CD4-positive, alpha-beta T cell treated with Interleukin-4 for 1 hour (primary cell): ENCODE results near the gene PHLDB1.

Experiments used
- DNase-seq, 2 donors: peaks; one replicate each; pipeline ENCODE4 v3.0.0-alpha.2; 2020 to 2022

PHLDB1 gene

DNA sequence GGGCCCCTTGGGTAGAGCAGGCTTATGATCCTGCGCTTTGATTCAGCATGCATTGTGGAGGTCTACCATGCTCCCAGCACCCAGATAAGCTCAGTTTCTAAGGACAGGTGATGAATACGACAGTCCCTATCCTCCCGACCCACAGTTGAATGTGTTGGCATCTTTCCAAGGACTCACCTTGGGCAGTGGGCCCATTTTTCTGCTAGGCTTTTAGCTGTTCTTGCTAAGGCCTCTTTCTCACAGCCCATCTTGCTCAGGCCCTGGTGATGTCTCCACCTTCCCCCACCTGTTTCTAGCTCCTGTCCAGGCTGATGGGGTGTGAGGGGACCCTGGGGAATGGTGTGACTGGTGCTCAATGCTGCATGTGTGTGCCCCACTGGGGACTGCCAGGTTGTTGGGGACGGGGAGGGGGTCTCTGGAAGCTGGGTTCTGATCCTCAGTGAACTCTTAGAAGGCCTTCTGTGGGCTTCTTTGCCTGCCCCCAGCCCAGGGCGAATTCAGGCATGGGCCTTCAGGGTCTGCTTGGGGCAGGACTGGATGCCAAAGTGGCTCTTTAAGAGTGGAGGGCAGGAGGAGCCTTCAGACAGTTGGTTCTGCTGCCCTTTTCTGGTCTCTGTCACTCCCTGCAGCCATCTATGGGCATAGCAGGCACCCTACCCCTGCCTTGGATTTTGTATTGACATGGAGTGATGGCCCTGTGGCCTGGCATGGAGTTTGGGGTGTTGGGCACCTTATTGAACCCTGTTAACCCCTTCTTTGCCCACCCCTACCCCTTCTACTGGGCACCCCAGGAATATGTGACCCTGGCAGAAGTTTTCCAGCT lies 33.1 kb downstream of the PHLDB1 start:
- DNase-seq: no peak

DNA sequence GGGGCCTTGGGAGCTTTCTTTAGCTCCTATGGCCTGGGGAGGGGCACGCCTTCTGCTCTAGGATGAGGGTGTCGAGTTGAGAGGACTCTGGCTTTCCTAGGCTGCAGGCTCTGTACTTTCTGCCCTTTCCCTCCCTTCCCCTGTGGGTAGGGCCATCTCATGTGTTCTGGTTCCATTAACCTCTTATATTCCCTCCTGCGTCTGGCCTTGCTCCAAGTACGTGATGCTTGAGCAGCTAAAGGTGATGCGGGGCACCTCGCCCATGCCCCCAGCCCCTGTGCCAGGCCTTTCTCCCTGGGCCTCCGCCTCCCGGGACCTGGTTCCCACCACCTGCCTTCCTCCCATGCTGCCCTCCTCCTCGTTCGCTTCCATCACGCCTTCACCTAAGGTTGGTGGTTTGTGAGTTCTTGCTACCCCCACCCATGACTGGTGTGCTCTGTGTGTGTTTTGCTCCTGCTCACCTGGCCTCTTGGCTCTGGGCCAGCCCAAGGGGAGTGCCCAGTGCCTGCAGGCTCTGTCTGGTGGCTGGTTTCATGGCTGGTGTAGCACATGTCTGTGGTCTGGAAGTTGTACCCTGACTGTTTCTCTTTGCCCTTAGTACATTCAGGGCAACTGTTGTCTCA lies 34.1 kb downstream of the PHLDB1 start:
- DNase-seq: no peak

DNA sequence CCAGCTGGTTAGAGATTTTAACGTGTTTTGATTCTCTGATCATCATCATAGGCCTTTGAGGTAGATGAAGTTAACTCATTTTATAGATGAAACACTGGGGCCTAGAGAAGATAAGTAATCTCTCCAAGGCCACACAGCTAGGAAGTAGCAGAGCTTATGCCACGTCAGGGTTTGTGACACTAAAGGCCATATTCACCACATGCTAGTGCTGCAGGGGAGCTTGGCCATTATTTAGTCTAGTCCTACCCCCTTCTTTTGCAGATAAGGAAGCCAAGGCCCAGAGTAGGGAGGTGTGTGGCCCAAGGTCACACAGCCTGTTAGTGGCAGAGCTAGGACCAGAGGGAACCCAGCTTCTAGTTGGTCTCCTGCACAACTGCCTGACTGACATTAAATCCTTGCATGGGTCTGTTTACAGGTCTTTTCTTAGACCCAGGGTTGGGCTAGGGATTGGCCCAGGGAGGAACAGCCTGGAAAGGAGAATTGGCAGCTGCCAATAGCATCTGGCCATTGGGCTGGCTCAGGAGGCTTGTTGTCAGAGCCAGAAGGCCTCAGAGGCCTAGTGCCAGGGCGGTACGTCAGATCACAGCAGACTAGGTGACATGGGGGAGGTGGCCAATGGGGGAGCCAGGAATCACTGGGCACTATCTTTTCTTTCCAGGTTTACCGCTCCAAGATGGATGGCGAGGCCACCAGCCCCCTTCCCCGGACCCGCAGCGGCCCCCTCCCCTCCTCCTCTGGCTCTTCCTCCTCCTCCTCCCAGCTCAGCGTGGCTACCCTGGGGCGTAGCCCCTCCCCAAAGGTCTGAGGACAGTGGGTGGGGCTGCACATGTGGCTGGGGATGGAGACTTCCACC lies 36.0 kb downstream of the PHLDB1 start:
- no peak for DNase-seq

DNA sequence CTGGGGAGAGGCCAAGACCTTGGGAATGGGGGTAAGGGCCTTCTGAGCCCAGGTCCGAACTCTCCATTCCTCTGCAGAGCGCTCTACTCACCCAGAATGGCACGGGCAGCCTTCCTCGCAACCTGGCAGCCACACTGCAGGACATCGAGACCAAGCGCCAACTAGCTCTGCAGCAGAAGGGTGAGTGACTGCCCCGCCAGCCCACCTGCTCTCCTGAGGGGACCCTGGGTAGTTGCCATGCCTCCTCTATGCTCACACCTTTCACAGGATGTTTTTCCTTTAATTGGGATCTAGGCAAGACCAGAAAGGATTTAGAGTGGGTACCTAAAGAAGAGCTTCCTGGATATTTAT lies 36.6 kb downstream of the PHLDB1 start:
- DNase-seq: no peak

DNA sequence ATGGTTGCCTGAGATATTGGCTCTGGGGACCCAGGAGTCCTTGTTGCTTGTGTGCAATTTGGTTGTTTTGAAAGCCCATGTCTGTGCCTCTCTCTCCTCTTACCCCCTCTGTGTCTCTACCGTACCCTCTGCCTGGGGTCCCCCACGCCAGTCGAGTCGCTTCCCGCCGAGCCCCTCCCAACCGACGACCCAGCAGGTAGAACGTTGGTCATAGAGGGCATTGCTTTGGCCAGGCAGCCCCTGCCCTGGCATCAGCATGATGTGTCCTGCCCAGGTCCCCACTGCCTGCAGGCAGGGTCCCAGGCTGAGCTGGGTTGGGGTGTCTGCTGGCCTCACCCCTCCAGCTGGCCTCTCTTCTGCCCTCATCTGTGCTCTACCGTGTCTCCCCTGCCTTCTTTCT lies 37.1 kb downstream of the PHLDB1 start:
- DNase-seq: no peak

DNA sequence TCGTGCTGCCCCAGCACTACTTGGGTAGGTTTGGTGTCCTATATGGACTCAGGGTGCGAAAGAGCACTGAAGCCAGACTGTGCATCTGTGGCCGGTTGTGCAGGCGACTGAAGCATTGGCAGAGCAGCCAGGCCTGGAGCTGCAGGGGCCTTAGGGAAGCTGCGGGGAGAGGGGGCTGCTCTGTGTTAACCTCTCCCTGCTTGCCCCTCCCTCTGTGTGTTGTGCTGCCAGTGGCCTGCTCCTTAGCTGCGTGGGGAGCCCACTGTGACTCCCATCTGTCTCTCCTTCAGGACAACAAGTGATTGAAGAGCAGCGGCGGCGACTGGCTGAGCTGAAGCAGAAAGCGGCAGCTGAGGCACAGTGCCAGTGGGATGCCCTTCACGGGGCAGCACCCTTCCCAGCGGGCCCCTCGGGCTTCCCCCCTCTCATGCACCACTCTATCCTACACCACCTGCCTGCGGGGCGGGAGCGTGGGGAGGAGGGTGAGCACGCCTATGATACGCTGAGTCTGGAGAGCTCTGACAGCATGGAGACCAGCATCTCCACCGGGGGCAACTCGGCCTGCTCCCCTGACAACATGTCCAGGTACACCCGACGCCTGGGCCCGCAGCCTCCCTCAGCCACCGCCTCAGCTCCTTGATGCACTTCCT lies 37.8 kb downstream of the PHLDB1 start:
- no peak for DNase-seq

DNA sequence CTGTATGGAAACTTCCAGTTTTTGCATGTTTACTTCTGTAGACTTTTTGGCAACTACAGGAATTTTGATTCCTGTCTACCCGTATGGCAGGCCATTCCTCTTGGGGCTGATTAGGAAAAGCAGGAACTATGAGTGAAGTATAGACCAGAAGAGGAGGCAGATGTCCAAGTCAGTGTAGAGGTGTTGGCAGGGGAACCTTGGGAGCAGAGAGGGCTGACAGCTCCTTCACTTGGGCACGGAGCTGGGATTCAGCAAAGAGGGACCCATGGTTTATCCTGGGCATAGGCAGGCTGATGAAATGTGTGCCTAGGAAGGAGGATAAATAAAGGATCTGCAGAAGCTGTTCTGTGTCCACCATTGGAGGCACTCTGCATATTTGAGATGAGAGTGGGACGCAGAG lies 39.0 kb downstream of the PHLDB1 start:
- no peak for DNase-seq

DNA sequence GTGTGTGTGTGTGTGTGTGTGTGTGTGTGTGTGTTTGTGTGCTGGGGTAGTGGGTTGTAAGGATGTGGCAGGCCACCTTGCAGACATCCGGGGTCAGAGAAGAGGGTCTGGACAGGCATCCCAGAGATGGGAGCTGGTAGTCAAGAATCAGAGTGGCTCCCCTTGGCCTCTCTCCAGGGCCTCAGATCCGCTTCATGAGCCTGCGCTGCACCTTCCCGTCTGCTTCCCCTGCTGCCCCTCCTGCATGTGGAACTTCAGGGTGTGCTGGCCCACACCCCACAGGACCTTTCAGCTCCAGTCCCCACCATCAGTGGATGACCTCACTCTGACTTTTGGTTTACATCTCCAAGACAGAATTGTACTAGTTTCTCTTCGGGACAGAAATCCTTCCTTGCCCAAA lies 40.9 kb downstream of the PHLDB1 start:
- no peak for DNase-seq

DNA sequence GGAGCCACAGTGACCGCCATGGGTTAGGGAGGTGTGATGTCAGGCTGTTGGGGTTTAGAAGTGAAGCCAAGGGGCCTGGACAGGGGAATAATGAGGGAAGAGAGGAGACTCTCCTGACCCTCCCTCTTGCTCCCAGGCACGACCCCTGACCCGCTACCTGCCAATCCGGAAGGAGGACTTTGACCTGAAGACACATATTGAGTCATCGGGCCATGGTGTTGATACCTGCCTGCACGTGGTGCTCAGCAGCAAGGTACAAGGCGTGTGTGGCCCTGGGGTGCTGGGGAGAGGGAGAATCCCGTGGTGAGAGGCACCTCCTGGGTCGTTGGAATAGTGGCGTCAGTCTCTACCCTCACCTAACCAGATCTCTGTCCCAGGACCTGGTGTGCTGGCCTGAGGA lies 42.5 kb downstream of the PHLDB1 start:
- no peak for DNase-seq

DNA sequence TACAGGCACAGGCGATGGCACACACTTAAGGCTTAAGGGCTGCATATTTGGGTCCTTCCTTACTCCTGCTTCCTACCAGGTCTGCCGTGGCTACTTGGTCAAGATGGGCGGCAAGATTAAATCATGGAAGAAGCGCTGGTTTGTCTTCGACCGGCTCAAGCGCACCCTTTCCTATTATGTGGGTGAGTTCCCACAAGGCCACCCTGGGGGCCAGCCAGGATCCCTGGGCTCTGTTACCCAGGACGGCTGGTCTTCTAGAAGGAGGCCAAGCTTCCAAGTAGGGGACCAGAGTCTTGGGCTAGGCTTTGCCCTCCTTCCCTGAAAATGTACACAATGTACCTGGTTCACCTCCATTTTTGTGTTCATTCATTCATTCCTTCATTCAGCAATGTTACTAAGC lies 43.0 kb downstream of the PHLDB1 start:
- DNase-seq: no peak

DNA sequence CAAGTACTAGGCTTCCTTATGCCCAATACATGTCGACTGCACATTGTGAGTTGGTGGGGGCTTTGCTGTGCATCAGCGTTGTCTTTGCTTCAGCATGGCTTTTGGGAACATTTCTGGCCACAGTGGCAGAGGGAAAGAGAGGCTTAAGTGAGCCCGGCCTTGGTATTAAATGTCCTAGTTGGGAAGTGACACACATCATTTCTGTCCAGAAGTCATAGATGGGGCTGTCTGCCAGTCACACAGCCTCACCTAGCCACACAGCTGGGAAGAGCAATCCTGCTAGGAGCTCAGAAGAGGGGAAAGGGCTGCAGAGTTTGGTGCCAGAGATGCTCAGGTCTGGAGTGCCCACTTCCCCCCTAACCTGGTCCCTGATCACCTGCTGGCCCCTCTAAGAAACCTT lies 44.4 kb downstream of the PHLDB1 start:
- DNase-seq: no peak

DNA sequence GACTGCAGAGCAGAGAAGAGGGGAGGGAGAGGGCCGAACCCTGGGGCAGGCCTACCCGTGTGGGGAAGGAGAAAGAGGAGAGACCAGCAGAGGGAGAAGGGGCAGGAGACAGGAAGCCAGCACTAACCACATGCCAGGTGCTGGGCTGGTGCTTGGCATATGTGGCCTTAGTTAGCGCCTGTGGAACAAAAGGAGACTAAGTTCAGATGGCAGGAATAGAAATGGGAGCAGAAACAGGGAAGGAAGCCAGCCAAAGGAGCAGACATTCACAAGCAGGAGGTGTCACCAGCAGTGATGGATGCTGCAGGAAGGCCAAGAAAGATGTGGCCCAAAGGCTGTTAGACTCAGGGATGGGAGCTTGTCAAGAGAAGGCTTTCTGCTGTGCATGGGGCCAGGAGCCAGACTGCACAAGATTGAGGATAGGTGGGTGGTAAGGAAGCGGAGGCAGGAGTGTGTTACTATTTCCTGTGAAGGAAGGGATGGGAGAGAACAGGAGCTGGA lies 45.3 kb downstream of the PHLDB1 start:
- DNase-seq: no peak

DNA sequence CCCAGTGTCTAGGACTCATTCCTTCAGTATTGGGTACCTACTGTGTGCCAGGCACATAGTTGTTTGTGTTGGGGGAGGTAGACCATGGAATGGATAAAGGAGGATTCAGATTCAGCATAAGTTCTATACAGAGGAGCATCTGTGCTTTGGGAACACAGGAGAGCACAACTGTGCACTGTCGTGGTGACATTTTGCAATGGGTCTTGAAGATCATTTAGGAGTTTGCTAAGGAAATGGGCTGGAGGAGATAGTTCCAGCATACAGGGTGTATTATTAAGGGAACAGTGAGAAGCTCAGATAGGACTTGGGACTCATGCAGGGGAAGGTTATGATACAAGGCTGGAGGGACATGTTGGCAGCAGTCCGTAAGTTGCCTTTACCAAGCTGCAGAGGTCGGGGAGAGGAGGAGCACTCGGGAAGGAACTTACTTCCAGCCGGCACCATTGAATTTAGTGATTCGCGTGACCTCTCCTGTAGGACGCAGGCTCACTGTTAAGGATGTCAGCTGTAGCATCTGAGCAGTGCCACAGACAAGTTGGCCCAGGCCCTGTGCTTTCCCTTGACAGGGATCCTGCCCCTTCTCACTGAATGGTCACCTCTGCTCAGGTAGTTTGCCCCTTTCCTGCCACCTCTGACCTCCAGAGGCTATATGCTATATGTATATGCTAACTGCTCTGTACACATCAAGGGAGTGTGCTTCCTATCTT lies 46.4 kb downstream of the PHLDB1 start:
- DNase-seq: no peak

DNA sequence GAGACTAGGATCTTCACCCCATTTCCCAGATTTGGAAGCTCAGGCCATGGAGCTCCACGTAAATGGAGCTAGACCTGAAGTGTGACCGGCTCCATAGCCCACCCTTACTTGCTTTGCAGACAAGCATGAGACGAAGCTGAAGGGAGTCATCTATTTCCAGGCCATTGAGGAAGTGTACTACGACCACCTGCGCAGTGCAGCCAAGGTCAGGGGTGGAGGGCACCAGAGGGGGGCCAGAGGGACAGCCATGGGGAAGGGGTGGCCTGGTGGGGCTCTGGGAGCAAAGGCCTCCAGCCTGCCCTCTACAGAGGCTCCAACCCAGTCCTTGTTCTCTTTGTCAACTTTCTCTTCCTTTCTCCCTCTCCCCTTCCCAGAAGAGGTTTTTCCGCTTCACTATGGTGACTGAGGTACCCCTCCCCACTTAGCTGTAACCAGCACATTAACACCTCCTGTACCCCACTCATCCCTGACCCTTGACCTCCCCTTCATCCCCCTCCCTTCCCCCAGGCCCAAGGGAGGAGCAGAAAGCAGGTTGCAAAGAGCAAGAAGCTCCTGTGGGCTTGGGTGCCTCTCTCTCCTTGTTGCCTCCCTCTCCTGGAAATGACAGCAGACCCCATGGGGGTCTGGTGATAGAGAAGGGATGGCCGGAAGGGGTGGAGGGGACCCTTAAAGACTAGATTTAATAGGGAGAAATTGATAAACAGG lies 48.2 kb downstream of the PHLDB1 start:
- no peak for DNase-seq

DNA sequence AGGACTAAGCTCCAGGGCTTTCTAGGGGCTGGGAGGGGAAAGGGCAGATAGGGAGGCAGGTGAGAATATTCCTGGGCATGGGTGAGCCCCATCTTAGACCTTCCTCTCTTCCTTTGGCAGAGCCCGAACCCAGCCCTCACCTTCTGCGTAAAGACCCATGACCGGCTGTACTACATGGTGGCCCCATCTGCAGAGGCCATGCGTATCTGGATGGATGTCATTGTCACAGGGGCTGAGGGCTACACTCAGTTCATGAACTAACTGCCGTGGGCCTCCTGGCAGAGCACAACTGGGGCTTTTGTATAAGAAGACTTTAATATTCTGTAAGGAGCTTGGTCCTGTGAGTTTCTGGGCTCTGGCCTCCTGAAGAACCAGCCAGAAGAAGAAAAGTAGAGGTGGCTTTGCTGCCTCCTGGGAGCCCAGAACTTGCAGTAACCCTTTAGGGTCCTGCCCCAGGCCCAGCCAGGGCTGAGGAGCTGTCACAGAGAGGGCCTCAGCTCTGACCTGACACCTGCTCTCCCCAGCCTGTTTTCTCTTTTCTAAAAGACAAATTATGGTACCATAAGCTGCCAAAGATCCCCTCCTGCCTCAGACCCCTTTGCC lies 49.2 kb downstream of the PHLDB1 start:
- DNase-seq: no peak

DNA sequence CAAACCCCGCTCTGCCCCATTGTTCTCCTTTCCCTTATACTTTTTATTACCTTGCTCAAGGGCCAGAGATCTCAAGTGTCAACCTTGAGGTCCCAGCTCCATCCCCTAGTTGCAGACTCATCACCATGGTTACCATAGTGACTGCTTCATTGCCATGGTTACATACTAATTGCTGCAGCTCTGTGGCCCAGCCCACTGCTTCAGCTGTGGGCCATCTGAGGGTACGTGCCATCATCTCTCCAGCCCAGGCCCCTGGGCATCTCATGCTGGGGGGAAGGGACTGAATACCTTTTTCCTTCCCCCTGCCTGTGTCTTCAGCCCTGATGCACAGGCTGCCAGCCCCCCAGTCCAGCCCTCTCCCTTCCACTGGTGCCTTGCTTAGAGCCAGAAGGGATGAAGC lies 49.8 kb downstream of the PHLDB1 start:
- no peak for DNase-seq

DNA sequence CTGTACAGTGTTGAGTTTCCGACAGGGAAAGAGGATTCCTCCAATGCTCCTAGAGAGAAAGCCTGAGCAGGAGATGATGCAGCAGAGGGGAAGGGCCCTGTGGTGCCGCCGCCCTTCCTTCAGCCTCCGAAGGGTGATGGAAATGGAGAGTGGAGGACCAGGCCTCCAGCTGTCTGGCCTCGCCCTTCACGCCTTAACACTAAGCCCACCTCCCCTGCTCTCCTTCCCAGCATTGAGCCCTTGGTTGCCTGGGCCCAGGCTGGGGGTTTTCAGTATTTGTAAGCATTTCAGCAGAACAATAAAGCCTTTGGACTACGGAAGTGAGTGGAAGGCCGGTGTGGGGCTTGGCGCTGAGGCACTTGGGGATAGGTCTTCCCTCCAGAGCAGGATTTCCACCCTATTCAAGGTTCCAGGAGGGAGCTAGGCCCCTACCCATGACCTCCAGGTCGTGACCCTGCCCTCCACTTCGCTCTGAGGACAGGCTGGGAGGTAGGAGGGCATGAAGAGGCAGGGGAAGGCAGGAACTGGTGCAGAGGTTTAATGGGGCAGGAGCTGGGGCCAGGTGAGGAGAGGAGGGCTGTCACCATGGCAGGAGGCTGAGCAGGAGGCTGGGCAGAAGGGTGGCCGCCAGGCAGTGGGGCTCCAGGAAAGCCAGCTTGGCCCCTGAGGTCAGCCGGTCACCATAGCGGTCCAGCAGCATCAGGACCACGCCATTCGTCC lies 50.5 kb downstream of the PHLDB1 start:
- DNase-seq: no peak

DNA sequence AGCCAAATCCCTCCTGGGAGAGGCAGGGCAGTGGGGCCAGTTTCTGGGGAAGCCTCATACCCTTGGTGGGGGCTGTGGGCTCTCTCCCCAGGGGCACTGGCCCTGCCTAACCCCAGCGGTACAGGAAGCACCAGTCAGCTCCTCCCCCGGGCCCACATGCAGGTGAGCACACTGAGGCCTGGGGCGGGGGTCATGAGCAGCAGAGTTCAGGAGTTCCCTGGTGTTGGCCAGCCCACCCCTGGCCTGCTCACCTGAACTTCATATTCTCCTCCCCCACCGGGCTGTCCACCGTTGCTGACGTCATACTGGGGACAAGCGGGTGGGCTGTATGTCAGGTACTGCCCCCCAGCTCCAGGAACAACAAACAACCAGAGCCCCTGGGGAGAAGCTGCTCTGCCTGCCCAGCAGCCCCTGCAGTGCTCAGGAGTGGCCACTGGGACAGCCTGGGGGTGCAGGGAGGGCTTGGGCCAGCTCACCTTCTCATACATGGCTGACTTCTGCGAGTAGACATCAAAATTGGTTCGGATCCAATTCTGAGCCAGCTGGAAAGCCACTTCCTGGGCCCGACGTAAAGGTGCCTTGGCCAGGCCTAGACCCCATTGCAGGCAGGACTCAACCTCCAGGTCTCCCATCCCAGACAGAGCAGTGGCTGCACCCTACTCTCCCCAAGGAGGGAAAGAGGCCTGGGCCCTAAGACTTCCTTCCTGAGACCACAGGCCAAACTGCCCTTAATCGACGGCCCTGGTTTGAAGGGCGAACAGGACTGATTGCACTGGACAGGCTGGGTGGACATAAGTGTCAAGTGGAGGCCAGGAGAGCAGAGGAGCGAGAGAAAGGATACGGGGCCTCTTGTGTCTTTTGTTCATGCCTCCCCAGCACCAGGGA lies 51.3 kb downstream of the PHLDB1 start:
- DNase-seq: no peak

DNA sequence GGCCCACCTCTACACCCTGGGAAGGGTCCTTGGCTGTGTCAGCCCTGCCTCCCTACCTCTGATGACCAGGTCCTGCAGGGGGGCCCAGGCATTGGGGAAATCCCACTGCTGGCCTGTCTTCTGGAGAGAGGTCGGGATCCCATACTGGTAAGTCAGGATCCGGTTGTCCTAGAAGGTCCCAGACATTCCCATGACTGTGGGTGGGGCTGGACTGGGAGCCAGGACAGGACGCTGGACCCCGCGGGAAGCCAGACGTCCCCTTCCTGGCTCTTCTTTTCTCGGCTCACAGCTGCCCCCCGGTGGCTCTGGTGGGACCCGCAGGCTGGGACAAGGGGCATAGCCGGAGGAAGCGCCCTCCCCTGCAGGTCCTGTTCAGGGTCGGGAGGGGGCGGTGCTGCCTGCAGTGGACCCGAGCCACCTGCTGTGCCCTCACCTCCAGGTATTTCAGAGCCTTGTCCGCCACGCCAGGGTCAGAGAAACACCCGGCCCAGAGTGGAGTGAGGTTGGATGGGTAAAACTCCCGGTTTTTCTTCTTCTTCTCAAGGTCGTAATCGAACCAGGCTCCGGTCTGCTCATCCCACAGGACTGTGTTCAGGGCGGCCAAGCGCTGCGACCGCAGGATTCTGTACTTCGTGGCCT lies 52.0 kb downstream of the PHLDB1 start:
- peak; percentile 86 to 87 for DNase-seq
